Ovary (tissue), 9 donors: ENCODE results near the gene PITPNM3. TPM values are rescaled to one million over a fixed set of nuclear protein-coding genes. Genes with fewer than 3 reads are reported as not detected.

Experiments used
- DNase-seq, 5 donors: peaks; one replicate each; pipeline ENCODE4 v3.0.0-alpha.2; 2019 to 2020
- H3K27ac ChIP-seq, 2 donors: fragments of 200-600 bp; one replicate each; pipeline versions ENCODE4 v1.5.1 to v1.8.0; 2019 to 2022
- H3K27me3 ChIP-seq: fragments of 200-600 bp; one replicate; pipeline ENCODE4 v1.8.0; 2022
- H3K36me3 ChIP-seq: fragments of 200-600 bp; sonication (generic); one replicate; pipeline ENCODE4 v1.5.1; 2019
- H3K4me1 ChIP-seq: one replicate; pipeline ENCODE4 v1.8.1; 2013; ENCODE audit warnings: mild to moderate bottlenecking, moderate library complexity; ENCODE audit not compliant: insufficient read depth
- H3K4me3 ChIP-seq: fragments of 200-600 bp; sonication (generic); one replicate; pipeline ENCODE4 v1.5.1; 2017
- H3K9me3 ChIP-seq, 2 donors: fragments of 200-600 bp in 1 of 2; sonication (generic) in 1 of 2; one replicate each; pipeline versions ENCODE4 v1.5.1 to v1.8.1; 2013 to 2019; ENCODE audit warnings: mild to moderate bottlenecking in 1 of 2, moderate library complexity in 1 of 2
- CTCF ChIP-seq, 3 donors: fragments of 450-650 bp in 2 of 3; fragments of 200-600 bp in 1 of 3; IDR thresholded peaks; one replicate each; pipeline versions ENCODE4 v1.5.1 to v1.8.0; 2016 to 2022; ENCODE audit warnings: antibody characterized with exemption in 3 of 3, mild to moderate bottlenecking in 1 of 3
- EP300 ChIP-seq: sonication (generic); formaldehyde crosslinking; IDR thresholded peaks from one replicate; pipeline ENCODE4 v1.6.1; 2017; ENCODE audit warnings: antibody characterized with exemption
- POLR2A ChIP-seq: fragments of 450-650 bp; IDR thresholded peaks from one replicate; pipeline ENCODE4 v1.6.1; 2017; ENCODE audit warnings: antibody characterized with exemption, mild to moderate bottlenecking, moderate library complexity
- WGBS, 3 donors: extraction: QIAGEN DNeasy Blood & Tissue Kit in 1 of 3; methylation state at CpG; one replicate each; pipeline versions ENCODE4 v1.1.5 to v1.1.7; 2013 to 2017; 5-methylcytosine and 5-hydroxymethylcytosine counted together
- intact Hi-C, 4 donors: fragments of 100-400 bp; cut with DNase I; formaldehyde crosslinking; loops; one replicate each; pipeline versions ENCODE4 v1.11.0 to v1.15.1; 2022 to 2023
- polyA plus RNA-seq, 2 donors: library from polyadenylated mRNA; stranded (reverse); fragments of 200-250 nt in 1 of 2; fragments of 350-450 nt in 1 of 2; fragmentation: Illumina TruSeq in 1 of 2; extraction: RNeasy Lipid Tissue Mini Kit (QIAGEN cat#74804) in 1 of 2; gene quantifications; one replicate each; pipeline ENCODE4 v1.2.3, GENCODE V29; 2013 to 2014
- total RNA-seq, 7 donors: library from RNA; depleted of rRNA in 2 of 7; stranded (reverse); fragments of >200 nt in 2 of 7; fragmentation: NEBNext Ultra II Directional in 3 of 7; extraction: Animal tissue kit (Norgen Biotek cat#: 25700) in 3 of 7; gene quantifications; one replicate each; pipeline versions ENCODE4 v1.1.0 to v1.2.4, GENCODE V29; 2016 to 2023
- donor health status: DM: no; HTN: no; CAD: no; lungs with moderate emphysema.
- donor health status: DM: no; HTN: no; CAD: no.
- donor health status: Bipolar disorder and iron deficiency.
- donor health status: DM: yes; HTN: yes; CAD: no.
- donor health status: DM: no; HTN: no; CAD: no.
- donor health status: DM: yes; HTN: yes; CAD: no.

The PITPNM3 gene
- total and polyA plus RNA-seq, 9 donors = 10.0 to 68.7 (median 17.9) TPM

GRCh38 chr17:6551869-6552531 lies 4.4 kb downstream of the PITPNM3 start:
- Histone ChIP-seq H3K4me3 (no peak overlapping the region), H3K4me1 (peaks cover 30% of the 10 kb centered on the region), H3K9me3 (no peaks in the 10 kb centered on the region), H3K27ac (peak overlapping the region in 1 of 2 donors; percentile 18), H3K27me3 (no peaks in the 10 kb centered on the region), H3K36me3 (no peaks in the 10 kb centered on the region)
- no peak for TF ChIP-seq CTCF (IDR thresholded peaks at IDR 0.05)
- no peak for TF ChIP-seq EP300
- TF ChIP-seq POLR2A = no peak
- 75 to 84% (median 82%) methylated on average over 11 of the region's 11 CpGs for WGBS, 3 donors
- peak; percentile 42 to 69 (median 53) for DNase-seq
- intact Hi-C loops = loop anchor here in 1 of 4 donors (5.0 kb wide), 1 partner anchor 60 kb away; no protein-coding TSS in a partner anchor

GRCh38 chr17:6551356-6551755 lies 5.0 kb downstream of the PITPNM3 start:
- TF ChIP-seq EP300 (no peak), POLR2A (no peak)
- Histone ChIP-seq H3K27me3 (no peaks in the 10 kb centered on the region), H3K4me3 (no peak overlapping the region), H3K36me3 (no peaks in the 10 kb centered on the region), H3K9me3 (no peaks in the 10 kb centered on the region), H3K4me1 (peaks cover 32% of the 10 kb centered on the region), H3K27ac (no peak overlapping the region)
- intact Hi-C loops = loop anchor here in 1 of 4 donors (5.0 kb wide), 1 partner anchor 59 kb away; no protein-coding TSS in a partner anchor
- 73 to 86% (median 80%) methylated on average over 5 of the region's 5 CpGs for WGBS, 3 donors
- no peak for DNase-seq

GRCh38 chr17:6549384-6550036 lies 6.8 kb downstream of the PITPNM3 start:
- Histone ChIP-seq H3K36me3 (no peaks in the 10 kb centered on the region), H3K27ac (no peak overlapping the region), H3K27me3 (no peaks in the 10 kb centered on the region), H3K4me1 (peaks cover 25% of the 10 kb centered on the region), H3K4me3 (no peak overlapping the region), H3K9me3 (no peaks in the 10 kb centered on the region)
- TF ChIP-seq EP300 (no peak), POLR2A (no peak), CTCF (IDR thresholded peaks at IDR 0.05) (no peak)
- 34 to 46% (median 40%) methylated on average over 9 of the region's 9 CpGs for WGBS, 3 donors
- intact Hi-C loops = loop anchor here in 1 of 4 donors (5.0 kb wide), 1 partner anchor 57 kb away; no protein-coding TSS in a partner anchor
- no peak for DNase-seq

- H3K9me3 ChIP-seq = no peaks in the 10 kb centered on the region
- H3K27ac ChIP-seq = peak overlapping the region in 1 of 2 donors; percentile 19
- peak in 1 of 5 donors; percentile 56 for DNase-seq
- H3K4me3 ChIP-seq = no peak overlapping the region
- TF ChIP-seq POLR2A (no peak), CTCF (IDR thresholded peaks at IDR 0.05) (no peak), EP300 (no peak)
- 47 to 49% (median 49%) methylated on average over 11 of the region's 11 CpGs for WGBS, 3 donors
- no peaks in the 10 kb centered on the region for H3K27me3 ChIP-seq
- intact Hi-C loops = no loop called here
- H3K4me1 ChIP-seq = peaks cover 25% of the 10 kb centered on the region
- no peaks in the 10 kb centered on the region for H3K36me3 ChIP-seq
Observed at GRCh38 chr17:6548578-6549330, 7.6 kb downstream of the PITPNM3 start.
